Activated CD8-positive, alpha-beta T cell treated with anti-CD3 and anti-CD28 coated beads for 36 hours (primary cell): ENCODE results near the gene ST8SIA1. TPM values are rescaled to one million over a fixed set of nuclear protein-coding genes. Genes with fewer than 3 reads are reported as not detected.

Experiments
- ATAC-seq: fragments of 200-7000 bp; cut with Tn5 transposase; one replicate; pipeline ENCODE4 v1.10.0; 2021; ENCODE audit warnings: mild to moderate bottlenecking, moderate library complexity
- CTCF ChIA-PET: fragments of 350-600 bp; sonication (Branson Sonifier 250); formaldehyde crosslinking; loops from one replicate; lab custom pipeline; 2021; ENCODE audit warnings: antibody characterized with exemption; lab: Charles Lee
- POLR2A ChIA-PET: fragments of 350-600 bp; sonication (Branson Sonifier 250); formaldehyde crosslinking; loops from one replicate; lab custom pipeline; 2021; ENCODE audit warnings: antibody characterized with exemption; lab: Charles Lee
- DNase-seq: peaks from one replicate; pipeline ENCODE4 v3.0.0-alpha.2; 2020
- H3K27ac Mint-ChIP-seq: one replicate; pipeline ENCODE4 v1.8.0; 2021; ENCODE audit warnings: mild to moderate bottlenecking, mixed read lengths
- H3K27me3 Mint-ChIP-seq: one replicate; pipeline ENCODE4 v1.8.0; 2021; ENCODE audit warnings: mixed read lengths
- H3K36me3 Mint-ChIP-seq: one replicate; pipeline ENCODE4 v1.8.0; 2021; ENCODE audit warnings: low read depth, mixed read lengths
- H3K4me1 Mint-ChIP-seq: one replicate; pipeline ENCODE4 v1.8.0; 2021; ENCODE audit warnings: low read depth, mixed read lengths
- H3K4me3 Mint-ChIP-seq: one replicate; pipeline ENCODE4 v1.8.0; 2021; ENCODE audit warnings: mild to moderate bottlenecking, moderate library complexity, mixed read lengths
- H3K9me3 Mint-ChIP-seq: one replicate; pipeline ENCODE4 v1.8.0; 2021; ENCODE audit warnings: mixed read lengths
- intact Hi-C: fragments of 100-400 bp; cut with micrococcal nuclease; formaldehyde crosslinking; loops from one replicate; pipeline ENCODE4 v1.10.0; 2022
- total RNA-seq, 2 experiments: library from RNA; stranded (reverse); gene quantifications; one replicate each; pipeline ENCODE4 v1.2.3, GENCODE V29; 2021
- TF ChIP-seq, protein P1 (sequence below): fragments of 200-600 bp; IDR thresholded peaks from one replicate; pipeline ENCODE4 v1.8.0; 2022; ENCODE audit warnings: antibody characterized with exemption, mild to moderate bottlenecking

ST8SIA1 gene
- total RNA-seq, 2 experiments from 2014 or later: 1.5 to 2.5 TPM

- H3K36me3 Mint-ChIP-seq: no peaks in the 10 kb centered on the region
- ChIA-PET CTCF (no interaction called here), POLR2A (no interaction called here)
- TF ChIP-seq, protein P1, sequence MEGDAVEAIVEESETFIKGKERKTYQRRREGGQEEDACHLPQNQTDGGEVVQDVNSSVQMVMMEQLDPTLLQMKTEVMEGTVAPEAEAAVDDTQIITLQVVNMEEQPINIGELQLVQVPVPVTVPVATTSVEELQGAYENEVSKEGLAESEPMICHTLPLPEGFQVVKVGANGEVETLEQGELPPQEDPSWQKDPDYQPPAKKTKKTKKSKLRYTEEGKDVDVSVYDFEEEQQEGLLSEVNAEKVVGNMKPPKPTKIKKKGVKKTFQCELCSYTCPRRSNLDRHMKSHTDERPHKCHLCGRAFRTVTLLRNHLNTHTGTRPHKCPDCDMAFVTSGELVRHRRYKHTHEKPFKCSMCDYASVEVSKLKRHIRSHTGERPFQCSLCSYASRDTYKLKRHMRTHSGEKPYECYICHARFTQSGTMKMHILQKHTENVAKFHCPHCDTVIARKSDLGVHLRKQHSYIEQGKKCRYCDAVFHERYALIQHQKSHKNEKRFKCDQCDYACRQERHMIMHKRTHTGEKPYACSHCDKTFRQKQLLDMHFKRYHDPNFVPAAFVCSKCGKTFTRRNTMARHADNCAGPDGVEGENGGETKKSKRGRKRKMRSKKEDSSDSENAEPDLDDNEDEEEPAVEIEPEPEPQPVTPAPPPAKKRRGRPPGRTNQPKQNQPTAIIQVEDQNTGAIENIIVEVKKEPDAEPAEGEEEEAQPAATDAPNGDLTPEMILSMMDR: no peak
- no peak overlapping the region for H3K4me3 Mint-ChIP-seq
- H3K4me1 Mint-ChIP-seq: peaks cover 8% of the 10 kb centered on the region
- no peak for DNase-seq
- H3K9me3 Mint-ChIP-seq: no peaks in the 10 kb centered on the region
- peaks cover 3% of the 10 kb centered on the region for H3K27me3 Mint-ChIP-seq
- ATAC-seq: no peak
- no peak overlapping the region for H3K27ac Mint-ChIP-seq
- intact Hi-C loops: no loop called here
These were observed 51.5 kb downstream of the ST8SIA1 start for GRCh38 chr12:22283006-22283506.

- no peak for ATAC-seq
- CTCF ChIA-PET: no interaction called here
- Mint-ChIP-seq H3K27me3 (peaks cover 3% of the 10 kb centered on the region), H3K4me3 (no peak overlapping the region), H3K36me3 (no peaks in the 10 kb centered on the region), H3K4me1 (peaks cover 2% of the 10 kb centered on the region), H3K27ac (no peak overlapping the region), H3K9me3 (no peaks in the 10 kb centered on the region)
- DNase-seq: no peak
- TF ChIP-seq, protein P1: no peak
- POLR2A ChIA-PET: interaction anchor here (0.9 kb wide), 1 partner anchor 37 kb away, joined by 3 read pairs; no protein-coding TSS in a partner anchor
- intact Hi-C loops: no loop called here
These were observed 52.2 kb downstream of the ST8SIA1 start for GRCh38 chr12:22282283-22282682.

GRCh38 chr12:22276867-22277266, 57.6 kb downstream of the ST8SIA1 start:
- no peaks in the 10 kb centered on the region for H3K9me3 Mint-ChIP-seq
- no peaks in the 10 kb centered on the region for H3K36me3 Mint-ChIP-seq
- peaks cover 4% of the 10 kb centered on the region for H3K27me3 Mint-ChIP-seq
- no peaks in the 10 kb centered on the region for H3K4me1 Mint-ChIP-seq
- H3K4me3 Mint-ChIP-seq: no peak overlapping the region
- no peak for ATAC-seq
- H3K27ac Mint-ChIP-seq: no peak overlapping the region
- CTCF ChIA-PET: no interaction called here
- intact Hi-C loops: no loop called here
- POLR2A ChIA-PET: no interaction called here
- DNase-seq: no peak
- TF ChIP-seq, protein P1: no peak

DNA sequence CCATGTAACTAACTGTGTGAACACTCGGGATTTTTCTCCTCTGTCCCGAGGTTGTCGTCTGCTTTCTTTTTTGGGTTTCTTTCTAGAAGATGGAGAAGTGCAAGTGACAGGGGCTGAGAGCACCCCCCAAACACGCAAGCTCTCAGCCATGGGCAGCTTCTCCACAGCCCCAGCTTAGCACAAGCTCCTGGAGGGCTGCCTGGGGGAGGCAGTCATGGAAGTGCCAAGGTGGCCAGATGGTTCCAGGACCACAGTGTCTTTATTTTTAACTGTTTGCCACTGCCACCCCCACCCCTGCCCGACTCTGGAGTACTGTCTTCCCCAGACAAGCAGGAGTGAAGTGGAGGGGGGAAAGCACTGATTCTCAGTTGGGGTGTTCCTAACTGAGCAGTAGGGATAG, 58.2 kb downstream of the ST8SIA1 start:
- intact Hi-C loops: no loop called here
- ATAC-seq (no peak), DNase-seq (no peak)
- no peak overlapping the region for H3K27ac Mint-ChIP-seq
- ChIA-PET CTCF (no interaction called here), POLR2A (no interaction called here)
- no peaks in the 10 kb centered on the region for H3K9me3 Mint-ChIP-seq
- no peak overlapping the region for H3K4me3 Mint-ChIP-seq
- peaks cover 4% of the 10 kb centered on the region for H3K27me3 Mint-ChIP-seq
- no peaks in the 10 kb centered on the region for H3K4me1 Mint-ChIP-seq
- H3K36me3 Mint-ChIP-seq: no peaks in the 10 kb centered on the region
- TF ChIP-seq, protein P1: no peak

DNA sequence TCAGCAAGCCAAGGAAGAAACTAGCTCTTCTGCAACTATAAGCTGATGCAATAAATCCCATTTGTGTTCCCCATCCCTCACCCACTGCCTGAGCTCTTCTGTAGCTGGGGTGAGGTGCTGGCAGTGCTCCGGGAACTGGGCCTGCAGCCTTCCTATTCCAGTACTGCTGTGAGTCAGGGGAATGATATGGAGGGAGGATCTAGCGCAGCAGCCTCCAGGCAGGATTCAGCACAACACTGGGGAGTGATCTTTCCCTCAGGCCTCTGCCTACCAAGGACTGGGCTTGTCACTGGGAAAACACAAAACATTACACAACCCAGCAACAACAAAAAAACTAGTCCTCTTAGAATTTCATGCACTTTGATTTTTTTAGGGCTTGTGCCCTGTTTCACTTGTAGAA, 58.7 kb downstream of the ST8SIA1 start:
- Mint-ChIP-seq H3K4me3 (no peak overlapping the region), H3K36me3 (no peaks in the 10 kb centered on the region), H3K9me3 (no peaks in the 10 kb centered on the region), H3K4me1 (no peaks in the 10 kb centered on the region), H3K27me3 (peaks cover 4% of the 10 kb centered on the region), H3K27ac (no peak overlapping the region)
- CTCF ChIA-PET: no interaction called here
- intact Hi-C loops: no loop called here
- TF ChIP-seq, protein P1: no peak
- POLR2A ChIA-PET: no interaction called here
- DNase-seq (no peak), ATAC-seq (no peak)
